ENCODE measurements around the gene NEMP1.

NEMP1 gene

GRCh38 chr12:57042695-57043094 is 35.9 kb downstream of the NEMP1 start:
- DNase-seq (ENCODE audit: low read depth): no peak
- no peak for TF ChIP-seq CTCF (conservative IDR thresholded peaks at IDR 0.05; ENCODE audit: low read length)
- H3K4me3 ChIP-seq (ENCODE audit: low read length): no peak overlapping the region

GRCh38 chr12:57040750-57041149 is 37.8 kb downstream of the NEMP1 start:
- H3K4me3 ChIP-seq (ENCODE audit: low read length): no peak overlapping the region
- no peak for TF ChIP-seq CTCF (conservative IDR thresholded peaks at IDR 0.05; ENCODE audit: low read length)
- no peak for DNase-seq (ENCODE audit: low read depth)

- TF ChIP-seq CTCF (conservative IDR thresholded peaks at IDR 0.05; ENCODE audit: low read length): no peak
- DNase-seq (ENCODE audit: low read depth): no peak
Measured at GRCh38 chr12:57040211-57040610, 38.4 kb downstream of the NEMP1 start.

GRCh38 chr12:57039016-57039798 is 39.4 kb downstream of the NEMP1 start:
- no peak for TF ChIP-seq CTCF (conservative IDR thresholded peaks at IDR 0.05; ENCODE audit: low read length)

More at GRCh38 chr12:57040211-57040610, 38.4 kb downstream of the NEMP1 start:
- no peak overlapping the region for H3K4me3 ChIP-seq (ENCODE audit: low read length)

GRCh38 chr12:57037264-57037663 is 41.3 kb downstream of the NEMP1 start:
- H3K4me3 ChIP-seq (ENCODE audit: low read length): no peak overlapping the region
- no peak for TF ChIP-seq CTCF (conservative IDR thresholded peaks at IDR 0.05; ENCODE audit: low read length)
- no peak for DNase-seq (ENCODE audit: low read depth)

More at GRCh38 chr12:57039016-57039798, 39.4 kb downstream of the NEMP1 start:
- no peak for DNase-seq (ENCODE audit: low read depth)
- H3K4me3 ChIP-seq (ENCODE audit: low read length): no peak overlapping the region

- no peak for TF ChIP-seq CTCF (conservative IDR thresholded peaks at IDR 0.05; ENCODE audit: low read length)
- no peak for DNase-seq (ENCODE audit: low read depth)
- no peak overlapping the region for H3K4me3 ChIP-seq (ENCODE audit: low read length)
Measured at GRCh38 chr12:57033431-57033830, 45.2 kb downstream of the NEMP1 start.

GRCh38 chr12:57031789-57032188 is 46.8 kb downstream of the NEMP1 start:
- H3K4me3 ChIP-seq (ENCODE audit: low read length): no peak overlapping the region
- TF ChIP-seq CTCF (conservative IDR thresholded peaks at IDR 0.05; ENCODE audit: low read length): no peak

More at GRCh38 chr12:57031789-57032188, 46.8 kb downstream of the NEMP1 start:
- DNase-seq (ENCODE audit: low read depth): no peak
